Left hindlimb (tissue), 1 donor: ENCODE data around the gene PLPP2.

Experiments used
- DNase-seq: peaks from one replicate; pipeline ENCODE4 v3.0.0-alpha.2; 2018

Gene PLPP2

DNA sequence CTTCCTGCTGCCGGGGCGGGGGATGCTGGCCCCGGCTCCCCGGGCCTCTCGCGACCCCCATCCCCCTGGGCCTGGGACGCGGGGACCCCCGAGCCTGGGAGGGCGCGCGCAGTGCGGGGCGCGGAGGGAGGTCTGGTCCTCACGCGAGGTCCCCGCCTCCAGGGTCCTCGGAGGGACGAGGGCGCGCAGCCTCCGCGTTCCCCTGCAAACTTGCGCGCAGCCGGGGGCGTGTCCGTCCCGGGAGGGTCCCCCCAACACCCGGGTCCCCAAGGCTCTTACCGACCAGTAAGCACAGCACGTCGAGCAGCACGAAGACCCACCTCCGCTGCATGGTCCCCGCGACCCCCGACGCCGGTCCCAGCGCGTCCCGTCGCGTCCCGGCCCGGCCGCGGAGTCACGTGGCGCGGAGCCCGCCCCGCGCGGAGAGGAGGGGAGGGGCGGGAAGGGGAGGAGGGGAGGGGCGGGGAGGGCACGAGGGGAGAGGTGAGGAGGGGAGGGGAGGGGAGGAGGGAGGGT, at the start of gene PLPP2:
PLPP2 (minus strand) TSS at position 398 of the 516 bp plus-strand sequence; CDS start at position 331, 67 bp downstream.
- no peak for DNase-seq

DNA sequence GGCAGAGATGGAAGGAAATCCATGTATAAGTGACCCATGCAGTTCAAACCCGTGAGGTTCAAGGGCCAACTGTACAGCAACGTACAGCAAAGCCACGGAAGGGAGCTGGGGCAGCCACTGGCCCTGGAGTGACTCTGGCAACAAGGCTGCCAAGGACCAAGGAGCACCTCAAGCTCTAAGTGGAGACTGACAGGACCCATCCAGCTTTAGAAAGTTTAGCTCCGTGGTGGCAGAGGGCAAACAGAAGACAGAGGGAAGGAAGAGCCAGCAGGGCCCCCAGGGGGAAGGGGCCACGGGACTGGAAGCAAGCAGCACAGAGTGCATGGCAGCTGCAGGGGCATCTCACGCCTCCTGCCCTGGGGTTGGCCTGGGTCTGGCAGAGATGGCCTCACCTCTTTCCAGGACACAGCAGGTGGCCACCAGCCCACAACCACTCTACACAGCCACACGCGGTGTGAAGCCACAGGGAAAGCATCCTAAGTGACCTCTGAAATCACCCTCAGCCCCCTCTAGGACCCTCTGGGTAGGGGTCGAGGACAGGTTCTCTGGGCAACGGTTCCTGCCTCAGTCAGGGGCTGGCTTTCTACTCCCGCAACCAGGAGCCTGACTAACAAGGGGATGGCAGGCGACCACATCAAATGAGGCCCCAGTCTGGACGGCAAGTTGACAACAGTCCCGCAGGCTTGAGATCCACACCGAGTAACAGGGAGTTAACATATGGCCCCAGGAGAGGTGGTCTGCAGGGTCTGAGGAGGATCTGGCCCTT, 49.6 kb upstream of the PLPP2 start:
- DNase-seq = no peak

DNA sequence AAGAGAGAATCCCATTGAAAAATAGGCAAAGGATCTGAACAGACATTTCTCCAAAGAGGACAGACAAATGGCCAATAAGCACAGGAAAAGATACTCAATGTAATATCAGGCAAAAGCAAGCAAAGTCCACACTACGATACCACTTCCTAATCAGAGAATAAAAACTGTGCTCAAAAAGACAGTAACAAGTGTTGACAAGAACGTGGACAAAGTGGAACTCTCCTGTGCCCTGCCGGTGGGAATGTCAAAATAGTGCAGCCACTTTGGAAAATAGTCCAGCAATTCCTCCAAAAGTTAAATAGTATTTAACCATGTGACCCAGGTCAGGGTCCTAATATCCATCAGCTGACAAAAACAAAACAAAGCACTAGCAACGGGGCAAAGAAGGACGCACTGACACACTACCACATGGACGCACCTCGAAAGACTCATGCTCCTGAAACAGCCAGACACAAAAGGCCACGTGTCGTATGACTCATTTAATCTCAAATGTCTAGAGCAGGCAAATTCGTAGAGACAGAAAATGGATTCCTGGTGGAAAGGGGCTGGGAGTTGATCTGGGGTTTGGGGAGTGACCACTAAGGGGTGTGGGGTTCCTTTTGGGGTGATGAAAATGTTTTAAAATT, 48.2 kb upstream of the PLPP2 start:
- DNase-seq = no peak

DNA sequence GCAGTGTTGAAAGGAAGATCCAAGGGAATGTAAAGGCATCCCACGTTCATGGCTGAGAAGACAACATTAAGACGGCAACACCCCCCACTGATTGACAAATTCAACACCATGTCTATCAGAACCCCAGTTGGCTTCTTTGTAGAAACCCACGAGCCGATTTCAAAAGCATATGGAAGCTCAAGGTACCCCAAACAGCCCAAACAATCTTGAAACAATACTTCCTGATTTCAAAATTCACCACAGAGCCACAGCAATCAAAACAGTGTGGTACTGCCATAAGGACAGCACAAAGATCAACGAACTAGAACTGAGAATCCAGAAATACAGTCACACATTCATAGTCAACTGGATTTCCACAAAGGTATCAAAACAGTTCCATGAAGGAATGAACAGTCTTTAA, 47.2 kb upstream of the PLPP2 start:
- no peak for DNase-seq

DNA sequence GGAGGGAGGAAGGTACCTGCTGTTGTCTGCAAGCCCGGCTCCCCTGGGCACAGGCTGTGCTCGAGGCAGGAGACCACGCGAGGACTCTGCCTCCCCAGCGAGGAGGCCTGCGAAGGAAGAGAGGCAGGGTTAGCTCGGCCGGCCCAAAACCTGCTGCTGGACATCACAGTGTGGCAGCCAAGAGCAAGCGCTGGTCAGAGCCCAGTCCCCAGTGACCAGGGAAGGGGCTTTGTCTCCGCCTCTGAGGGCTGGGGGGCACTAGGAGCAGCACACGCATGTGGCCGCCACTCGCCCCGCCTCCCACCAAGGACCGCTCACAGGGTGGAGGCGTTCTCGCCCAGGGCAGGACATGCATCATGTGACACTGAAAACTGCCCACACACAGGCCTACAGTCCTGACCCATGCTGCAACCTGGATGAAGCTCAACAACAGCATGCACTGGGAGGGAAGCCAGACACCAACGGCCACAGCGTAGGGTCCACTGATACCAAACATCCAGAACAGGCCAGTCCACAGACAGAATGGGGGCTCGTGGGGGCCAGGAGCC, 44.9 kb upstream of the PLPP2 start:
- DNase-seq = no peak

DNA sequence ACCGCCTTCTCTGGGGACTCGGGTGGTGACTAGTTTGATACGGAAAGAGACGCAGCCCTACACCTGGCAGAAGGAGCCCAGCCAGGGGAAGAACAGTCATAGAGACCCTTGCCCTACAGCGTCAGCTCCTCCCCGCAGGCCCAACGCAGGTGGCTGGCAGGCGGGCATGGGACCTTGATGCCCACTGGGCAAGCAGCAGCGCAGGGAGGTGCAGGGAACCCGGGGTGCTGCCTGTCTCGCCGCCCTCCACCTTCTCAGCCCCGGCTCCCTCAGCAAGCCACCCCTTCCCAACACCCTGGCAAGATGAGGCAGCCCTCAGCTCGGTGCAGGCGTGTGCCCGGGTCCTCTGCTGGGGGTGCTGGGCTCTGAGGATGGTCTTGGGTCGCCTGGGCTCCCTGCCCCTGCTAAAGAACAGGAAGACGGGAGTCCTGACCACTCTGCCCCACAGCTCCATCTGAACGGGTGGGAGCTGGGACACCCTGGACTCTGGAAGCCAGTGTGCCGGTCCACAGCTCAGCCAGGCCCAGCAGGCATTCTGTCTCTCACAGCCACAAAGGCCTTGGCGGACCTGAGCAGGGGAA, 44.4 kb upstream of the PLPP2 start:
- DNase-seq = no peak

DNA sequence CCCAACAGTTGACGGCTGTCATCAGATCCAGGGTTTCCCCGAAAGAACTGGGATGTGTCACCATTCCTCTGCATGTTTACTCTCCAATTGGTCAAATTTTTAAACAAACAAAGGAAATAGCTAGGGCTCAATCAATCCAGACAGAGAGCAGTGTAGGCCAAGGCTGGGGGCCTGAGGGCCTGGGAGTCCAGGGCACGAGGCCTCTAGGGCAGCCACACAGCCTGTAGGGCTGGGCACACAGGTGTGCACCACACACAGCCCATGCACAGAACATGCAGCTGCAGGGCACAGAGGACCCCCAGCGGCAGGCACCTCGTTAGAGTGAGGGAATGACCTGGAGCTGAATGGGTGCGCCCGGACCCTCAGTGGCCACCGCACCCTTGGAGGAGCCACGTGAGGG, 43.9 kb upstream of the PLPP2 start:
- no peak for DNase-seq

DNA sequence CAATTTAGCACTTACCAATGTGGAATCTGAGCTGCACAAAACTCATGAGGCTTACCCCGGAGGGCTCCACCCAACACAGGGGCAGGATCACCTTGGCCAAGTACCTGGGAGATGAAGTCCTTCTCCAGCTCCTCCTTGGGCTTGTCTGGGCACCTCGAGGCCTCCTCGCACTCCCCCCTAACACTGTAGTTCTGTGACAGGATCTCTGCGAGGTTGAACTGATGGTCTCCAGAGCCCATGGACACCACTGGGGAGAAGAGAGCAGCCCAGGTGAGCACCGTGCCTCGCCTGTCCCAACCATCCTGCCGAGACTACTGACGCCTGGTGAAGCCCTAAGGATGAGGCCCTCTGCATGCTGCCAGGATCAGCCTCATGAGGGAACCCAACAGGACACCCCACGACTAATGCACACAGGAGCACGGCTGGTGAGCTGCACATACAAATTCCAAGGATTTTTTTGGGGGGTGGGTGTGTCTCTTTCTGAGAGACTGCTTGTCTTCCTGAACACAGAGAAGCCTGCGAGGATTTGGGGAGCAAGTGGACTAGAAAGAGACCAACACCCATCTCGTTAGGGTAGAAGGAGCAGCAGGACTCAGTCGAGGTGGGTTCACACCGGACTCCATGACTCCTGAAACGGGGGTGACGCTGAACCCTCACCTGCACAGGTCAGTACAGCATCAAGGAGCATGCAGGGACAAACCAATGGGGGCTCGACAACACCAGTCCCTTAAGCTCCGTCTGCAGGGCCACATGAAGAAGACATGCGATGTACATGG, 43.3 kb upstream of the PLPP2 start:
- DNase-seq = no peak

DNA sequence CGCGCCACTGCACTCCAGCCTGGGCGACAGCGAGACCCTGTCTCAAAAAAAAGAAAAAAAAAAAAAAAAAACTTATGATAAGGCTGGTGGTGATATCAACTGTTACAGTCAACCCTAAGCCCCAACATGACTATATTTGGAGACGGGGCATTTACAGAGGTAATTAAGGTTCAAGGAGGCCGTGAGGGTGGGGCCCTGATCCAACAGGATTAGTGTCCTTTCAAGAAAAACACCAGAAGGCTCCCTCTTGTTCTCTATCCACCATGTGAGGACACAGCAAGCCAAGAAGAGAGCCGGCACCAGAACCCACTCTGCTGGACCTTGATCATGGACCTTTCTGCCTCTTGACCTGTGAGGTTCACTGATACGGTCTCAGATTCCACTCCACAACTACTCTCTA, 39.3 kb upstream of the PLPP2 start:
- no peak for DNase-seq

DNA sequence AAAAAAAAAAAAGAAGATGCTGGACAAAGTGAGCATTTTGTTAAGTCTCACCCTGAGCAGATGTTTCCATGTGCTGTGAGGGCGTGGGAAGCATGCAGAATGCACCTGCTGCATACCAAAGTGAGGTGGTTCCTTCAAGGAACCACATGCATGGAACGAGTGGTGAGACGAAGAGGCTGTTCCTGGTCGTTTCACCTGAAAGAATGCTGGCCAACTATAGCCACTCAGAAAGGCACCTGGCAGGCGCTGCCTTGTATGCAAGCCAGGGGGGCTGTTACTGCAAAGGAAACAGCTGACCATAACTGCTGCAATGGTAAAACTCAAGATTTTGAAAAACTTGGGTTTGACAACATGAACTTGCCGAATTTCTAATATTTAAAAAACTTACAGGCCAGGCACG, 38.7 kb upstream of the PLPP2 start:
- DNase-seq = no peak

DNA sequence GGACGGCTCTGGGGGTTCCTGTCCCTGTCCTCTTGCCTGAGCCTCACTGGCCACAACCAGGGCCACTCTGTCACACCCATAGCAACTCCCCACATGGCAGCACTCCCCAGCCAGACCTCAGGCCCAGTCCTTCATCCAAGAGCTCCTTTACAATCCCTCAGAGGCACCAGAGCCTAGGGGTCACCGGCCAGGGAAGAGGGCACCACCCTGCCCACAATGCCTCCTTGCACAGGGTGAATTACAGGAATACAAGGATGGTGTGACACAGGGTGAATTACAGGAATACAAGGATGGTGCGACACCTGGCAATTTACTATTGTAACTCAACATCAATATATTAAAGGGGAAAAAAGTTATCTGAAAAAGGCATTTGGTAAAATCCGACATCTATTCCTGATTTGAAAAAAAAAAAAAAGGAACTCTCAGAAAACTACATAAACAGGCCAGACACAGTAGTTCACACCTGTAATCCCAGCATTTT, 36.9 kb upstream of the PLPP2 start:
- no peak for DNase-seq

DNA sequence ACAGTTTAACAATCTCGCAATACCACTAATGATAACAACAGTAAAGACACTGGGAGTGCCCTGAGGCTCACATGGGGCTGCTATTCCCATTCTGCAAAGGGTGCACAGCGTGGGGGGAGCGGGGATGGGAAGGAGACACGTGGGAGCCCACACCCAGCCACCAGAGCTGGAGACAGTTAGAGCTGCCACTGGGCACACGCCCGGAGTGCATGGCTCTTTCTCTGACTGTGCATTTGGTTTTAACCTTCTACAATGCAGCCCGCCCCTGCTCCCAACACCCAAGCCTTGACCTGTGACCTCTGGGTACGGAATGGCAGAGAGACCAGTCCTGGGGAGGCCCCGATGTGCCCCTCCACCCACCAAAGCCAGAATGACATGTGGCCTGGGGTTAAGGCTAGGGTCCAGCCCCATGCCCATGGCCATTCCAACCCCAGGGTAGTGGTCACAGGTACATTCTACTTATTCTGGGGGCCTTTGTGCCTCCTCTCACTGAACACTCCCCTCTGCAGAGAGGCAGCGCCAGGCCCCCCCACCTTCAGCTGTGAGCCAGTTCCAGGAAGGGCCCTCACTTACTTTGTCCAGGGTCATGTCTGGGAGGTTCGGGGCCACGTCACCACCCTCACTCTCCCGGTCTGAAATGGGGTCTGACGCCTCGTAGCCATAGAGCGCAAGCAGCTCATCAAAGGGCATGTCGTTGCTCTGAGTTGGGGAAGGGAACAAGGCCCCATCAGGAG, 36.3 kb upstream of the PLPP2 start:
- no peak for DNase-seq

DNA sequence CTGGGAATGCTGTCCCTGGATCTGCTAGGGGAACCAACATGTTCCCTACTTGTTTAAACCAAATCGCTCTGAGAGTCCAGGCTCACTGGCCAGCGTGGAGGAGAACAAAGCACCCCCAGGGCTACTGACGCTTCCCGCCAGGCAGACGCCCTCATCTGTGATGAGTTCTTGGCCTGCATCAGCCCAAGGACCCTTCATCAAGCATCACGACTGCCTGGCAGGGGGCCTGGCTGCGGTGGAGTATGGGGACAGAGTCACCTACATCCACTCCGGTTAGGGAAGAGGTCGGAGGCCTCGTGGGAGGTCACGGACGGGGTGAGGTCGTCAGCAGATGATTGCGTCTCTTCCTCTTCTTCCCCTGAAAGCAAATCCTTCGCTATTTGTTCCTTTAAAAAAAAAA, 35.7 kb upstream of the PLPP2 start:
- no peak for DNase-seq

DNA sequence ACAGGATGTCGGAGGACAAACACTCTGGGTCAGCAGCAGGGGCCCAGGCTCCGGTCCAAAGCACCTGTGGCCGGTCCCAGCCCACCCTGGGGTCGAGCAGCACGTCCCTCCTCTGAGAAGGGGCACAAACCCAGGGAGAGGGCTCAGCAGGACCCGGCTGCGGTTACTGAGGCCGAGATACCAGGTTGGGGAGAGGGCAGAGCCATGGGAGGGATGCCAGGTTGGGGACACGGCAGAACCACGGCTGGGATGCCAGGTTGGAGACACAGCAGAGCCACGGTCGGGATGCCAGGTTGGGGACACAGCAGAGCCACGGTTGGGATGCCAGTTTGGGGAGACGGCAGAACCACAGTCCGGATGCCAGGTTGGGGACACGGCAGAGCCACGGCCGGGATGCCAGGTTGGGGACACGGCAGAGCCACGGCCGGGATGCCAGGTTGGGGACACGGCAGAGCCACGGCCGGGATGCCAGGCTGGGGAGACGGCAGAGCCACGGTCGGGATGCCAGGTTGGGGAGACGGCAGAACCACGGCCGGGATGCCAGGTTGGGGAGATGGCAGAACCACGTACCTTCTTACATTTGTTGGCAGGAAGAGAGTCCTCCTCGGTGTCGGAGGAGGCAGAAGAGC, 34.8 kb upstream of the PLPP2 start:
- no peak for DNase-seq

DNA sequence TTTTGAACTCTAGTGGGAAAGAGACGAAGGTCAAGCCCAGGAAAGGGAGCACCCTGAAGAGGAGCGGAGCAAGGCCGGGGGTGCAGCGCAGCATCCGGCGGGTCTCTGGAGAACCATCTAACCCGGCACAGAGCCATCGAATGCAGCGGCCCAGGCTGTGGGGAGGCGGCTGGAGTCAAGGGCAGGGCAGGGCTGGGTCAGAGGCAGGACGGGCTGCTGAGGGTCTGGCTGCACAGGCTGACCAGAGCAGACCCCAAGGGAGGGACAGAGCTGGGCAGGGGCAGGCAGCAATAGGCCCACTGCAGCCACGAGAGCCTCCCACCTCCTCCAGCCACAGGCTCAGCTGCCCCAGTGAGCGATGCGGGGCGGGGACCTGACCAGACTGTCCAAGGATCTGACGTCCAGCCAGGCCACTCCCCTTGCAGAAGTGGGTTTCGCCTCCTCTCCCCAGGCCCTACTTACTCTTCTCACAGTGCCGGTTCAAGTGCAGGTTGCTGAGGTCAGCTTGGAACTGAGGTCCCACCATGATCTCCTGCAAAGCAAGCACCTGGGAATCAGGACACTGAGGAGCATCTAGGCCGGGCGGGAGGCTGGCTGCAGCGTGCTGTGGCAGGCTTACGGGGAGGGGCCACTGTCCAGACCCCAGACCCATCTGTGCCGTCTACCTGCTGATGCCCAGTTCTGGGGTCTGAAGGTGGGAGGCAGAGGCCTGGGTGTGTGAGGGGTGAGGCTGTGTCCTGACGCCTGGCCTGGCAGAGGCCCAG, 34.2 kb upstream of the PLPP2 start:
- DNase-seq = no peak

DNA sequence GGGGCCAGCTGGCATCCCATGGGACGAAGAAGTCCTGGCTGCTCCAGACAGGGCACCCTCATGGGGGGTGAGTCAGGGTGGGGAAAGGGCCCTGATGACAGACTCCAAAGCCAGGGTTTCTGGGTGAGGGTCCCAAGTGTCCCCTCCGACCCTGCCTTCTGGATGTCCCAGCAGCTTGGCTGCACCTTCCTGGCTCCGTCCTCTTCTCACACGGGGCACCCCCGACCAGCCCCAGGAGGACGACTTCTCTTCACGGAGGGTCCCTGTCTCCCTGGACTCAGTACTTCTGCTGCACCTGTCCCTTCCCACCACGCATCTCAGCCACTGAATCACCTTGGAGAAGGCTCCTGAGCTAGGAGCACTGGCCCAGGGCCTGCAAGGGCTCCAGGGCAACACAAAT, 33.5 kb upstream of the PLPP2 start:
- no peak for DNase-seq

DNA sequence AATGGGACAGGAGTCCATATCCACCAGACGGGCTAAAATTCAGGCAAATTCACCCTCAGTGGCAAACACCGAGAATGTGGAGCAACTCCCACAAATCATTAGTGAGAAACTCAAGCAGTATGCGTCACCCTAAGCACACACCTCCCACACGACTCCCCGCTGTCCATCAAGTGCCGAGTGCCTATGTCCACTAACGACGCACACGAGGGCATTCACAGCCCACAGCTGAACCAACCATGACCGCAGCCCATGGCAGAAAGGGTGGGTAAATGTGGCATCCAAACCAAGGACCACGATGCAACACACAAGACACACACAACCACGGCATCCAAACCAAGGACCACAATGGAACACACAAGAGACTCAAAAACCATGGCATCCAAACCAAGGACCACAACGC, 31.4 kb upstream of the PLPP2 start:
- no peak for DNase-seq

DNA sequence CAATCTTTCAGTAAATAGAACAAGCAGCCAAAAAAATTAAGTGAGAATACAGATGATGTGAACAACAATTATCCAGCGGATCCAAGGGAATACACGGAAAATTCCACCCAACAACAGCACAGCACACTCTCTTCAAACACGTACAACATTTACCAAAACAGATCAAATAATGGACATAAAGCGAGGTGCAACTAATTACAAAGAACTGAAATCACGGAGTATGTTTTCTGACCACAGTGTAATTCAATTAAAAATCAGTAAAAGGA, 27.2 kb upstream of the PLPP2 start:
- no peak for DNase-seq

DNA sequence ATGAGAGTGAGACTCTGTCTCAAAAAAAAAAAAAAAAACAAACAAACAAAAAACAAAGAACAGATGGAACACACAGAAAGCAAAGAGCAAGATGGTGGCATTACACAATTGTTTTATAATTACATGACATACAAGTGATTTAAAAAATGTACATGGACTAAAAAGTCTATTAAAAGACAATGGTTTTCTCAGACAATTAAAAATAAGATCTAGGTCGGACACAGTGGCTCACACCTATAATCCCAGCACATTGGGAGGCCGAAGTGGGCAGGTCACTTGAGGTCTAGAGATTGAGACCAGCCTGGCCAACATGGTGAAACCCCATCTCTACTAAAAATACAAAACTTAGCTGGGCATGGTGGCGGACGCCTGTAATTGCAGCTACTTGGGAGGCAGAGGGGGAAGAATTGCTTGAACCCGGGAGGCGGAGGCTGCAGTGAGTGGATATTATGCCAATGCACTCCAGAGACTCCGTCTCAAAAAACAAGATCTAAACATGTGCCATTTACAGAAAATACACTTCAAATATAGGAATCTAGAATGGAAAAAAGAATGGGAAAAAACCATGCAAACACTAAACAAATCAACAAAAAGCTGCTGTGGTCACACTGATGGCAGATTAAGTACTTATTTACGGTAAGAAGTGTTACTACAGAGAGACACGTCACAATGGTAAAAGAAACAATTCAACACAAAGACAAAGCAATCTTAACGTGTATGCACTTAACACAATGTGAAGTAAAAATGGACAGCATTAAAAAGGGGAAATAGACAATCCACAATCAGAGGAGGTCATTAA, 26.7 kb upstream of the PLPP2 start:
- DNase-seq = no peak

DNA sequence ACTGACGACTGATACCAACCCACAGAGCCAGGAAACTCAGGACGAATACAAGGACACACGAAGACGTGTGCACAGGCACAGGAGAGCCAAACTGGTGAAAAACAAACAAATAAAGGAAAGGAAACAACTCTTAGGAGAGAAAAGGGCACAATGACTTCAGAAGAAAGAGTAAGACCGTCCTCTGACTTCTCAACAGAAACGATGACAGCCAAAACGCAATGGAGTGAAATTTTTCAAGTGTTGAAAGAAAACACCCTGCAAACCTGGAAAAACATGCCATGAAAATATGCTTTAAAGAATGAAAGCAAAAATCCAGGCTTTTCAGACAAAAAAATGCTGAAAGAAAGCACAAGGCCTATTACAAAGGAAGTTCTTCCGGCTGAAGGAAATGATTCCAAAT, 24.6 kb upstream of the PLPP2 start:
- no peak for DNase-seq
